ENCODE data around the gene PRSS58.

The PRSS58 gene, protein sequence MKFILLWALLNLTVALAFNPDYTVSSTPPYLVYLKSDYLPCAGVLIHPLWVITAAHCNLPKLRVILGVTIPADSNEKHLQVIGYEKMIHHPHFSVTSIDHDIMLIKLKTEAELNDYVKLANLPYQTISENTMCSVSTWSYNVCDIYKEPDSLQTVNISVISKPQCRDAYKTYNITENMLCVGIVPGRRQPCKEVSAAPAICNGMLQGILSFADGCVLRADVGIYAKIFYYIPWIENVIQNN

DNA sequence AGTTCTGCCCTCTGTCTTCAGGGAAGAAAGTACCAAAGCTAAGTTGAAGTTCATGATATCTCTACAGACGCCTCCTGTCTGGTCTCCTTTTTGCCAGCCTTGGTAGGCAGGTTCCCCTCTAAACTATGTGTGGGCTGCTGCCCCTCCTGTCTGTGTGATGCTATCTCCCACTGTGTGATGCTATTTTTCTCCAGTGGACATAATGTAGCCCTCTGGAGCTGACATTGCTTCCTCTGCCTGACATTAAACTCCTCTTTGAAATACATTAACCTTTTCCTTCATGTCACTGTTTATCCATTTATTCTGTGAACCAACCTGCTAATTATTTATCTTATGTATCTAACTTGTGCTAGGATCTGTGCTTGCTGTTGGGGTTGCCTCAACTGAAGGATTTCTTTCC, at the start of gene PRSS58:
Gene PRSS58 (minus strand): TSS at position 101 of the 400 bp plus-strand sequence. CDS start 351 bp downstream, outside the sequence.
- no peak for DNase-seq

DNA sequence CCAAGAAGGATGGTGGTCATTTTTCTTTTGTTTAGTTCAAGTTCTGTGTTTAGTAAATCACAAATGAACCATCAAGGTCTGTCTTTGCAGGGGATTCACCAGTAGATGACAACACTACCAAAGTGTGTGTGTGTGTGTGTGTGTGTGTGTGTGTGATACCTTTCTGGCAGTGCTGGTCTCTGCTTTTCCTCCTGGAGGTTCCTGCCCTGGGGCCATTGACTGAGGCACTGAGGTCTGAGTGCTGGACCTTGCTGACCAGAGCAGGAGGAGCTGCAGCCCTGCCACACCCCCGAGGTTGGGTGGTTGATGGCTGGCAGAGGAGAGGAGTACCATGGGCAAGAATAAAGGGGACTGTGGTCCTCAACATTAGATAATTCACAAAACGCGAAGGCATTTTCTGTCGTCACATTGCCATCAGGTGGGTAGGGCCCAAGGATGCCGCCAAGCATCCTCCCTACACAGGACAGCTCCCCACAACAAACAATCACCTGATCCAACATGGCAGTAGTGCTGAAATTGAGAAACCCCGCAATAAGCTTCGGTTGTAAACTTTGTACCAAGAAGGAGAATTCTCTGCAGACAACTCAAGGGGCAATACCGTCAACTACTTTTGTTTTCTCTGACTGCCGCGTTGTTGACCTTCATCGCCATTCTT, 49.5 kb upstream of the PRSS58 start:
- no peak for DNase-seq

DNA sequence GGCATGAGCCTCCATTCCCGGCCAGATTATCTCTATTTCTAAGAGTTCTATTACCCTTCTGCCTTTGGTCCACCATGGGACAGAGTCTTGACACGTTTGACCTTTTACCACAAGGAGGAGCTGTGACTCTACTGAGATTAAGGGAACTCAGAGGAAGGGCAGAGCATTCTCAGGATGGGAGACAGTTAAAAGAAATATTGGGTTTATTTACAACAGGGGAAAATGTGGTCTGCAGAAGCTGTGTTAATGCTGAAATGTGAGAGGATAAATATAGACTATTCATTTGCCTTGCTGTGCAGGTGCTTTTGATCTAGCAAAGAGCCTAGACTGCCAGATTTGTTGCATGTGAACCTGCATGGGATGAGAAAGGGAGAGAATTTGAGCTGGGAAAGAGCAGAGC, 45.8 kb upstream of the PRSS58 start:
- DNase-seq: peak; percentile 37

DNA sequence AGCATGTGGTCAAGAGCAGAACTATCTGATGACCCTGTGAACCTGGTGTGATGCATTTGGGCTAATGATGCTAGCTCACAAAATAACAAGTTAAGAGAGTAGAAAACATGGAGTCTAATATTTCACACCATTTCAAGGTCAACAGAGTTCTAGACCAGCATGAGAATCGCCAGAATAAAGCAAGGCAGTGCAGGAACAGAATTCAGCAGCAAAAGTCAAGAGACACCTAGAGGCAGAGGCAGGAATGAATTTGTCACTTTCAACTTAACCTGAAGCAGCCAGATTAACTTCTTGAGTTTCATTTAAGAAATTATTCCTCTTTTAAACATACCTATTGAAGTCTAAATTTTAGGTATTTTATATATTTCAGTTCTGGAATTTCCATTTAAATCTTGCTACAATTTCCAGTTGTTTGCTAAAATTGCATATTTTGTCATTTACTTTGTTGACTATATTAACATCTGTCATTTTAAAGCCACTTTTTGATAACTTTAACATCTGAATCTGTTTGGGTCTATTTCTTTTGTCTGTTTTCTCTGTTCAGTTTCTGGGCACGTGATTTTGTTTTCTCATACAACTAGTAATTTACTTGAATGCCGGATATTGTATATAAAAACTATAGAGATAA, 44.2 kb upstream of the PRSS58 start:
- DNase-seq: peak; percentile 13

DNA sequence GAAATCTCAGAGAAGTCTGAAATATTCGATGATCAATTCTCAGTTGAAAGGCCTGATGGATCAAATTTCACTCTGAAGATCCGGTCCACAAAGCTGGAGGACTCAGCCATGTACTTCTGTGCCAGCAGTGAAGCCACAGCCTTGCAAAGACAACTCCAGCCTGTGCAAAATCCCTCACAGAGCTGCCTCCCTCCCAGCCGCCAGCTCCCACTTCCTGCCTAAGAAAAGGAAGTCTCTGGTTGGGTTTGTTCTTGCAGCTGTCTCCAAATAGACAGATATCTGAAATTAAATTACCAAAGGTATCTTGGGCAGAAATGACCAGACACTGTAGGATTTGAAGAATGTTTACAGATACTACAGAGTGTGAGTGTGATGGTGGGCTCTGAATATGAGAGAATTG, 43.4 kb upstream of the PRSS58 start:
- peak; percentile 43 for DNase-seq

DNA sequence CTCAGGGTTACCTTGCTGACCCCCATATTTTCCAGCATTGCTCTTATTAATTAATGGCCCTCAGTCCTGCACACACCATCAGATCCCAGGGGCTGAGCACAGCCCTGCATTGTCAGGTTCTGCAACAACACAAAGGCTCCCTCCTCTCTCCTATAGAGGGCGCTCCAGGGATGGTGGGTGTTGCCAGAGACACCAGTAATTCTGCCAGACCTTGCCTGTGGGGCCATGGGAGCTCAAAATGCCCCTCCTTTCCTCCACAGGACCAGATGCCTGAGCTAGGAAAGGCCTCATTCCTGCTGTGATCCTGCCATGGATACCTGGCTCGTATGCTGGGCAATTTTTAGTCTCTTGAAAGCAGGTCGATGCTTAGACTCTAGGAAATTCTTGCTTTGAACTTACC, 42.8 kb upstream of the PRSS58 start:
- DNase-seq: no peak

DNA sequence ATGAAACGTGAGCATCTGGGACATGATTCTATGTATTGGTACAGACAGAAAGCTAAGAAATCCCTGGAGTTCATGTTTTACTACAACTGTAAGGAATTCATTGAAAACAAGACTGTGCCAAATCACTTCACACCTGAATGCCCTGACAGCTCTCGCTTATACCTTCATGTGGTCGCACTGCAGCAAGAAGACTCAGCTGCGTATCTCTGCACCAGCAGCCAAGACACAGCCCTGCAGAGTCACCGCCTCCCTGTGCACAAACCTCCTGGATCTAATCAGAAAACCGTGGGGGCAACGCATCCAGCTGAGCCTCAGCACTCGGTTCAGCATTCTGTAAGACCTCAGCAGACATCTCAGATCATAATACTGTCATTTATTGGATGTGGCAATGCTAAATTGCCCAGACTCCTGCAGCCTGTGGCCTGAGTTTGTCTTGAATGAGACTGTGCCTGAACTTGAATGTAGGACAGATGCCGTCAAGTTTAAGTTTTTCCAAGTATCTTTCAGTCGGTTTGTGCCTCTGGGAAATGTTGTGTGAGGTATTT, 41.5 kb upstream of the PRSS58 start:
- no peak for DNase-seq

DNA sequence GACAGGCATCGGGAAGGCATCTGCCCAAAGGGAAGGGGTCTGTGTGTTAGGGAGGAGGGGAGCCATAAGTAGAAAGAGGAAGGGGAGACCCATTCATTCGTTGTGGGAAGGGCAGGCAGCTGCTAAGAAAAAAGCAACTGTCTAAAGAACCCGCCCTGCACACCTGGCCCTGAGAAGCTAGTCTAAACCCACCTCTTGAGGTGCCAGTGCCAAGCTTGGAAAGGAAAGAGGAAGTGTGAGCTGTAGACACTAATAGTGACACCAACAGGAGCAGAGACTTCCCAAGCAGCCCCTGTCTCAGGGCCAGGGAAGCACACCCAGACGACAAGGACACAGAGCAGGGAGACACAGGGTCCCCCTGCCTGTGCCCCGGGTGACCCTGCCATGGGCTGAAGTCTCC, 40.8 kb upstream of the PRSS58 start:
- peak; percentile 2 for DNase-seq

DNA sequence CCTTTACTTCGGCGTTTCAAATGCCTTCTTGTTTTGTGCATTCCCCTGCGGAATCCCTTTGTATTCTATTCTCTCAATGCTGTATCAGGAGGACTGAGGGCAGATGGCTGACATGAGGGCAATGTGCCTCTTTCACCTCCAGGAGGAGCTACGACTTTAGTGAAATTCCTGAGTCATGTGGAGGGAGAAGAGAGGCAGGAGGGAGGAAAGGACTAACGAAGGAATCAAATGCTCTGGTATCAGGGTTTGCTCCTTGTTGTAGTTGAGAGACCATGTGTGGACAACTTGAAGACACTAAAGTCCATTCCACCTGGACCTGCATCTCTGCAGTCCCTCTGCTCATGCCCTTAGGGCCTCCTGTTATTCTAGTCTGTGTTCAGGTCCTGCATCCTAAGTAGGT, 40.2 kb upstream of the PRSS58 start:
- DNase-seq: no peak

DNA sequence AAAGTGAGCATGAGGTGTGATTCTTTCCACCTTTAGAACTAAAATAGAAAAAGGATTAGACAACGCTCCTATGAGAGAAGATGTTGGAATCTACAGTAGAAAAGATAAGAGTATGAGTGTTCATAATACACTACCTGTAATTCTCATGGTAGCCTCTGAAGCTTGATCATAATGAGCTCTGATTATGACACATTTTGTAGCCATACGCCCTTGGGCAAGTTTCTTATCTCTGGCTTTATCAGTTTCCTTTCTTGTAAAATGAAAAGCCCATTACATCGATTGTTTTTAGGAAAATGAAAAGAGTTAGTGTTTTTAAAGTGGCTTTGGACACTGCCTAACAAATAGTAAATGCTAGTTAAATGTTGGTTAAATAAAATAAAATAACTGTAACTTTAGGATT, 22.4 kb upstream of the PRSS58 start:
- DNase-seq: no peak

DNA sequence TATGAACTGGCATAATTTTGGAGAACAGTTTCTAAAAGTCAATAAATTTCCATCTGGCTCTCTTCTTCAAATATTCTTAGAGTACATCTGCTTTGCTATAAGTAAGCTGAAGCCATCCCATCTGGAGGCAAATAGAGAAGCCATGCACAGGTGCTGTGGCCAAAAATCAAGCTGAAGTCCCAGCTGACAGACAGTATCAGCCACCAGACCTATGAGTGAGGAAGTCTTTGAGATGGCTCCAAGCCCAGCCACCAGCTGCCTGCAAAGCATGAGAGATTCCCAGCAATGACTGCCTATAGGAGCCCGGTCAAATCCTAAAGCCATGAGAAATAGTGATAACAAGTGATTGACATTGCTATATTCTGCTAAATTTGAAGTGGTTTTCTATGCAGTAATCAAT, 21.7 kb upstream of the PRSS58 start:
- DNase-seq: no peak

DNA sequence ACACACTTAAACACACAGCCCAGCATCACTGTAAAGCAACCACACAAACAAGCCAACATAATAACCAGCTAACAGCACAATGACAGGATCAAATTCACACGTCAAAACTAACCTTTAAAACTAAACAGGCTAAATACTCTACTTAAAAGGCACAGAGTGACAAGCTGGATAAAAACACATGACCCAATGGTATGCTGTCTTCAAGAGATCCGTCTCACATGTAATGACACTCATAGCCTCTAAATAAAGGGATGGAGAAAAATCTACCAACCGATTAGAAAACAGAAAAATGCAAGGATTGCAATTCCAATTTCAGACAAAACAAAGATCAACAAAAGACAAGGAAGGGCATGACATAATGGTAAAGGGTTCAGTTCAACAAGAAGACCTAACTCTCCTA, 17.2 kb upstream of the PRSS58 start:
- DNase-seq: no peak

DNA sequence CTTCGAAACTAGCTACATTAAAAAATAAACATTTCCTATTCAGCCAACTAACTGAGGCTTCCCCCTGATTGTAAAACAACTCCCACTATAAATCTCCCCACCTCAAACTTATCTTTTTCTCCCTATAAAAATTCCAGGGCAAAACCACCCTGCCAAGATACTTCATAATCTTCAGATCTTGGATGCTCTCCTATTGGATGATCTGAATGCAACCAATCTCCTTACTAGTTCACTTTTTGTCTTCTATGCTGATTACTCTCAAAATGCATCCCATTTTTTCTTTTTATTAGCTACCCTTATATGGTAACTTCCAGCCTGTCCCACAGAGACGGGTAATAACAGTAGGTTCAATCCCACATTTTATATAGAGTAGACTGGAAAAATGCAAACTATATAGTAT, 15.0 kb upstream of the PRSS58 start:
- no peak for DNase-seq

DNA sequence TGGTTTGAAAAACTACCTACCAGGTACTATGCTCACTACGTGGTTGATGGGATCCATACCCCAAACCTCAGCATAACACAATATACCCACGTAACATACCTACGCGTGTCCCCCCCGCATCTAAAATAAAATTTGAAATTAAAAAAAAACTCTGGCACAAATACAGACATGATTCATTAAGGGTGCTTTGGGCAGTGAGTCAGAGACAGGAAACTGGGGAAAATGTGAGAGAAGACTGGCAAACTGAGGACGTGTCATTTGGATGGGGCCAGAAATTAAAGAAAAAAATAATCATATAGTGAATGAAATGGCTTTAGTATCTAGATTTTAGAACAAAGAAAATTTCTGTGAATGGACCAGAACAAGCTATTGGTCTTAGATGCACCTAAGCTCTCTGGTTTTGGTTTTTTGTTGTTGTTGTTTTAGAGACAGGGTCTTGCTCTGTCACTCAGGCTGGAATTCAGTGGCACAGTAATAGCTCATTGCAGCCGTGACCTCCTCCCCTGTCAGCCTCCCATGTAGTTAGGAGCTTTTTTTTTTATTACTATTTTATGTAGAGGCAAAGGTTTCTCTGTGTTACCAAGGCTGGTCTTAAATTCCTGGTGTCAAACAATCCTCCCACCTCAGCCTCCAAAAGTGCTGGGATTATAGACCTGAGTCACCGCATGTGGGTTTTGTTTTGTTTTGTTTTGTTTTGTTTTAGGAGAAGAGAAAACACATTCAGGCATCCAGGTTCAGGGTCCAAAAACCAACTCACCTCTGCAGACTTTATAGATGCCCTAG, 5.9 kb upstream of the PRSS58 start:
- DNase-seq: no peak

DNA sequence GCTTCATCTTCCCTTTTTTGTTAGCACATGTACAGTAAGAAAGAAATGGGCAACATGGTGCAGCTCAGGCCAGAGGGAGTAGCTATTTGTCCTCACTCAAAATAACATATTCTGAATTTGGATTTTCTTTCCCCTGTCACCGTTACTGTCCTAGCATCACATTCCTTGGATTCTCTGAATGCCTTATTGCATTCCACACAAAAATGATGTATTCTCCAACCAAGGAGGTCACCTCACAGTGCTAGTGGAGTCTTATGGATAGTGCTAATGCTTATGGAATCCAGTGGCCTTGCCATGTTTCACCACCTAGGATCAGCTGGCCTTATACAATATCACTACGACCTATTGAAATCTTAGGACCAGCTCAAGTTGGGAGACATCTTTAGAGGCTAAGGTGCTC, 7.2 kb downstream of the PRSS58 start:
- no peak for DNase-seq

DNA sequence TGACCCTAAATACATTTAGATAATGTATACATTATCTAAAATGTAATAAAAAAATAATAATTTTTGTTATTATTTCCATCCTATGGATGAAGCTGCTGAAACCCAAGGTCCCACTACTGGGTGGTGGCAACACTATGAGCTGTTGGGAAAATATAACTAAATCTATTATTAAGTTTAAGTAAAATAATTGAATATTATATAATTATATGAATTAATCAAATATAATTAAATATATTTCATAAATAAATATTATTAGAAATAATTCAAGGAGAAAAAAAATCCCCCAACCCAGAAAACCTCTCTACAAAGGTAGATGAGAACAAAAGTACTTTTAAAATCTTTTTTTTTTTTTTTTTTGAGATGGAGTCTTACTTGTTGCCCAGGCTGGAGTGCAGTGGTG, 7.9 kb downstream of the PRSS58 start:
- DNase-seq: no peak

DNA sequence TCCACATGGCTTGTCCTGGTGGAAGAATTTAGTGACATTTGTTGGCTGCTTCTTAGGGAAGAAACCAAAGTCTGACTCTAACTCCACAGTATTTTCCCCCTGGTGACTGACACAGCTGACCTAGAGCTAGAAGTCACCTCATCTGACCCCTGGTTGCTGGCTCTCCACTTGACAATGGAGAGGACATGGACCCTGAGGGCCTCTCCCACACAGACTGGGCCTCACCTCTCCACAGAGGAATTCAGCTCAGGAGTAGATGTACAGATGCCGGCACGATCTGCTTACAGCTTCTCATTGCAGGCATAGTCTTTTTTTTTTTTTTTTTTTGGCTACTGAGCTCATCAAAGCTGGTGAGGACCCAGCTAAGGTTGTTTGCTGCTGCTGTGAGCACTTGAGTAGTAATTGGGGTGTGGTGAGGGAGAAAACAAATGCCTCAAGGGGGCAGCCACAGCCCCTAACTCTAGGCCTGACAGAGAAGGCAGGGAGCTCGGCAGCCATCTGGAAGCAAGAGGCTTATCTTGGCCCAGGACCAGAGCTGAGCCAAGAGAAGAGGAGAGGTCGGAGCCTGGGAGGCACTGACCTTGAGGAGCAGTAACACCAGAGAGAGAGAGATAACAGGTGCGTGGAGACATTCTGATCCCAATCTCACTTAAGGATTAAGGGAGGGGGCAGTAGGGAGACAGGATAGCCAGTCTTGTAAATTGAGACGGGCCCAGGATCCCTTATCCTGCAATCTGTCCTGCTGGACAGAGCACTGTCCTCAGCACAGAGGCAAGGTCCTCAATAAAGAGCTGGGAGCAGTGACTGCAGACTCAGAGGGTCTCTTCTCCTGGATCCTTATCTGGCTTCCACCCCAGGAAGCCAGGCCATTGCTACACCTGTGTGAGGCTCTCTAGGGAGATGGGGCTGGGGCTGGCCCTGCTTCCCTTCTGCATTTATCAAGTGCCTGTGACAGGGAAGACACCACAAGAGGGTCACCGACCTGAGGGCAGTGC, 9.4 kb downstream of the PRSS58 start:
- DNase-seq: no peak

DNA sequence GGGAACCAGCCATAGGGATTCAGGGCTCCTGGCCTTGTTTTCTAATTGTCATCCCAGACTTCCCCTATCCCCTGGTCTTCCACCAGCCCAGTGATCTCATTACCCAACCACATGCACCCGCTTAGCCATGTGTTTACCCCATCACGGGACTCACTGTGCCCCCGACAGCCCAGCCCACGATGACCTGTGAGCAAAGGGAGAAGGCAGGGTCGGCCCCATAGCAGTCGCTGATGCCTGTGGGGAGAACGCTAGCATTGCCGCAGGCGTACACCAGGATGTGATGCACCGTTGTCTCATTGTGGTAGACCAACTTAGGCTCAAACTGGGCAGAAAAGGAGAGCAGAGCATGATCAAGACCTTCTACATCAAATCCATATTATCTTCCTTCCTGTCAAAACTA, 14.0 kb downstream of the PRSS58 start:
- DNase-seq: no peak

DNA sequence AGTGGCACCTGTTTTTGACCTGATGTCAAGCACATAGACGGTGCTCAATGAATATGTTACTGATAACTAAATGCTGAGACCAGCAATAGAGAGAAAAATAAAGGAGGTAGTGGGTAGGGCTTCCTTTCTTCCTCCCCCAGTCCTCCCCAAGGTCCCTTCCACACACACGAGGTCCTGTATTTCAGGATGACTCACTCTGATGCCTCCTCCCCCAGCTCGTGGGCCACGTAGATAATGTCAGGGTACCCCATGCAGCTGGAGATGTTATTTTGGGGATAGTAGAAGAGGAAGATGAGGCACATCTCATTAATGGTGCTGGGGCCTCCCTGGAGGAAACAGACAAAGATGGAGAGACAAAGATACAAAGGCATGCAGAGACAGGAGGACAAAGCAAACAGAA, 17.3 kb downstream of the PRSS58 start:
- DNase-seq: no peak

DNA sequence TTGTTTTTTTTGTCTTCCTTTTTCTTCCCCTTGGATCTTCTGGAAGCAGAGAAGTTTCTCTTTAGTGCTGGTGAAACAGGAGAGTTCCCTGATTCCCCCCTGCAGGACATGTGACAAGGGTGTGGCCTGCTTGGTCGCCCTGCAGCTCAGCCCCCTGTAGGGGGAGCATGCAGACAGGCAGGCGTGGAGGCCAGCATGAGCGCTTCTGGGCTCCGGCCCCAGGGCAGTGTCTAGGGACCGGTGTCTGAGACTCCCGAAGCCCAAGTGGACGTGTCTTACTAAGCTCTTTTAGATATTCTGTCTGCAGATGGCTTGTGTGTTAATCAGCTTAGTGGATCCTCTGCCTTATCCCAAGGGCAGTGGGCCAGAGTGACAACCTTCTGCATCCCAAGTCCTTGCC, 26.1 kb downstream of the PRSS58 start:
- DNase-seq: peak; percentile 28

DNA sequence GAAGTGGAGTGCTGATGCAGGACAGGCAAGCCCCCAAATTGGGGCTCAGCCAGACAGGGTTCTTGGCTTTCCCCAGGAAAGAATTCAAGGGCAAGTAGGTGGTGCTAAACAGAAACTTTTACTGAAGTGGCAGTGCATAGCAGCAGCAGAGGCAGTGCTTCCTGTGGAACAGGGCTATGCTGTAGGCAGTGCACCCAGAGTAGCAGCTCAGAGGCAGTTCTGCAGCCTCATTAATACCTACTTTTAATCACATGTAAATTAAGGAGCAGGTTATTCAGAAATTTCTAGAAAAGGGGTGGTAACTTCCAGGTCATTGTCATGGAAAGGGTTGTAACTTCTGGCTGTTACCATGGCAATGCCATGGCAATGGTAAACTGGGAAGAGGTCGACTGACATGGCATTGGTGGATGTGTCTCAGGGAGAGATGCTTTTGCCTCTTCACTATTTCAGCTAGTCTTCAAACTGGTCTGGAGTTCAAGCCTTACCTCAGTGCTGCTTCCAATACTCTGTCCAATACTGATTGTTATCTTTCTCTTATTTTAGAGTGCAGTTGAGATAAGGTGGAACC, 29.2 kb downstream of the PRSS58 start:
- DNase-seq: no peak

All from MV-4-11 (cell line).